PFSK-1 (cell line): Measurements from ENCODE around the gene WDR64.

Experiments
- POLR2AphosphoS5 ChIP-seq: IDR thresholded peaks from 2 replicates; pipeline ENCODE4 v1.6.1; 2012; ENCODE audit warnings: low read depth, mild to moderate bottlenecking, control low read depth, low read length, moderate library complexity
- TAF1 ChIP-seq: IDR thresholded peaks from 2 replicates; pipeline ENCODE4 v1.6.1; 2012; ENCODE audit warnings: low read length, control low read depth, borderline replicate concordance; ENCODE audit not compliant: insufficient read depth
- TF ChIP-seq, protein P1 (sequence below), 2 experiments: IDR thresholded peaks; 2 replicates each; pipeline versions ENCODE4 v1.6.1 to v1.8.0; 2011 to 2012; ENCODE audit warnings: low read depth in 2 of 2, low read length in 2 of 2, control low read depth in 1 of 2, inconsistent platforms in 1 of 2, mild to moderate bottlenecking in 1 of 2, moderate library complexity in 1 of 2; ENCODE audit not compliant: insufficient read depth in 1 of 2

GRCh38 chr1:241706967-241707366, 54.9 kb downstream of the WDR64 start:
- TF ChIP-seq POLR2AphosphoS5 (no peak), TAF1 (no peak)
- TF ChIP-seq, protein P1, sequence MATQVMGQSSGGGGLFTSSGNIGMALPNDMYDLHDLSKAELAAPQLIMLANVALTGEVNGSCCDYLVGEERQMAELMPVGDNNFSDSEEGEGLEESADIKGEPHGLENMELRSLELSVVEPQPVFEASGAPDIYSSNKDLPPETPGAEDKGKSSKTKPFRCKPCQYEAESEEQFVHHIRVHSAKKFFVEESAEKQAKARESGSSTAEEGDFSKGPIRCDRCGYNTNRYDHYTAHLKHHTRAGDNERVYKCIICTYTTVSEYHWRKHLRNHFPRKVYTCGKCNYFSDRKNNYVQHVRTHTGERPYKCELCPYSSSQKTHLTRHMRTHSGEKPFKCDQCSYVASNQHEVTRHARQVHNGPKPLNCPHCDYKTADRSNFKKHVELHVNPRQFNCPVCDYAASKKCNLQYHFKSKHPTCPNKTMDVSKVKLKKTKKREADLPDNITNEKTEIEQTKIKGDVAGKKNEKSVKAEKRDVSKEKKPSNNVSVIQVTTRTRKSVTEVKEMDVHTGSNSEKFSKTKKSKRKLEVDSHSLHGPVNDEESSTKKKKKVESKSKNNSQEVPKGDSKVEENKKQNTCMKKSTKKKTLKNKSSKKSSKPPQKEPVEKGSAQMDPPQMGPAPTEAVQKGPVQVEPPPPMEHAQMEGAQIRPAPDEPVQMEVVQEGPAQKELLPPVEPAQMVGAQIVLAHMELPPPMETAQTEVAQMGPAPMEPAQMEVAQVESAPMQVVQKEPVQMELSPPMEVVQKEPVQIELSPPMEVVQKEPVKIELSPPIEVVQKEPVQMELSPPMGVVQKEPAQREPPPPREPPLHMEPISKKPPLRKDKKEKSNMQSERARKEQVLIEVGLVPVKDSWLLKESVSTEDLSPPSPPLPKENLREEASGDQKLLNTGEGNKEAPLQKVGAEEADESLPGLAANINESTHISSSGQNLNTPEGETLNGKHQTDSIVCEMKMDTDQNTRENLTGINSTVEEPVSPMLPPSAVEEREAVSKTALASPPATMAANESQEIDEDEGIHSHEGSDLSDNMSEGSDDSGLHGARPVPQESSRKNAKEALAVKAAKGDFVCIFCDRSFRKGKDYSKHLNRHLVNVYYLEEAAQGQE (IDR thresholded peaks at IDR 0.05; ENCODE audit: insufficient read depth in 1 of 2, low read depth in 2 of 2, low read length in 2 of 2): no peak
